Fibroblast of villous mesenchyme (primary cell): ENCODE data around the gene CASP7. TPM values are rescaled to one million over a fixed set of nuclear protein-coding genes. Genes with fewer than 3 reads are reported as not detected.
"Not testable (repeated sequence)": the region's sequence is repeated elsewhere in the genome, so short reads cannot be mapped to it uniquely, and the experiment has no call there.

Source experiments
- DNase-seq: peaks from one replicate; pipeline ENCODE4 v3.0.0-alpha.2; 2010; ENCODE audit warnings: low read depth
- H3K4me3 ChIP-seq: 2 replicates; pipeline ENCODE4 v1.5.1; 2011; ENCODE audit warnings: low read depth, mild to moderate bottlenecking, low read length
- total RNA-seq: library from RNA; depleted of rRNA; stranded (reverse); fragments of >200 nt; gene quantifications from 2 replicates; pipeline ENCODE4 v1.2.3, GENCODE V29; 2012
- TF ChIP-seq, protein P1 (sequence below): IDR thresholded peaks from 2 replicates; pipeline ENCODE4 v1.5.1; 2012; ENCODE audit warnings: low read depth, mild to moderate bottlenecking, low read length; ENCODE audit not compliant: insufficient read depth

Gene CASP7
- total RNA-seq, 1 donor: 35.4 TPM

DNA sequence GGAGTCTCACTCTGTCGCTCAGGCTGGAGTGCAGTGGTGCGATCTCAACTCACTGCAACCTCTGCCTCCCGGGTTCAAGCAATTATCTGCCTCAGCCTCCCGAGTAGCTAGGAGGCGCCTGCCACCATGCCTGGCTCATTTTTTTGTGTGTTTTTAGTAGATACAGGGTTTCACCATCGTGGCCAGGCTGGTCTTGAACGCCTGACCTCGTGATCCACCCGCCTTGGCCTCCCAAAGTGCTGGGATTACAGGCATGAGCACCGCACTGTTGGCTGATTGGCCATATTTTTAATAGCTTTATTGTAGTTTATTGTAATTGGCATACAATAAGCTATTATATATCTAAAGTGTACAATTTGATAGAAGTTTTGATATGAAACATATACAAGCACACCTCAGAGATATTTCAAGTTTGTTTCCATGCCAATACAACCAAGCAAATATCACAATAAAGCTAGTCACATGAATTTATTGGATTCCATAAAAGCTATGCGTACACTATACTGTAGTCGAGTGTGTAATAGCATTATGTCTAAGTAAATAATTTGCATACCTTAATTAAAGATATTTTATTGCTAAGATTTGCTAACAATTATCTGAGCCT is 77.3 kb downstream of the CASP7 start:
- TF ChIP-seq, protein P1, sequence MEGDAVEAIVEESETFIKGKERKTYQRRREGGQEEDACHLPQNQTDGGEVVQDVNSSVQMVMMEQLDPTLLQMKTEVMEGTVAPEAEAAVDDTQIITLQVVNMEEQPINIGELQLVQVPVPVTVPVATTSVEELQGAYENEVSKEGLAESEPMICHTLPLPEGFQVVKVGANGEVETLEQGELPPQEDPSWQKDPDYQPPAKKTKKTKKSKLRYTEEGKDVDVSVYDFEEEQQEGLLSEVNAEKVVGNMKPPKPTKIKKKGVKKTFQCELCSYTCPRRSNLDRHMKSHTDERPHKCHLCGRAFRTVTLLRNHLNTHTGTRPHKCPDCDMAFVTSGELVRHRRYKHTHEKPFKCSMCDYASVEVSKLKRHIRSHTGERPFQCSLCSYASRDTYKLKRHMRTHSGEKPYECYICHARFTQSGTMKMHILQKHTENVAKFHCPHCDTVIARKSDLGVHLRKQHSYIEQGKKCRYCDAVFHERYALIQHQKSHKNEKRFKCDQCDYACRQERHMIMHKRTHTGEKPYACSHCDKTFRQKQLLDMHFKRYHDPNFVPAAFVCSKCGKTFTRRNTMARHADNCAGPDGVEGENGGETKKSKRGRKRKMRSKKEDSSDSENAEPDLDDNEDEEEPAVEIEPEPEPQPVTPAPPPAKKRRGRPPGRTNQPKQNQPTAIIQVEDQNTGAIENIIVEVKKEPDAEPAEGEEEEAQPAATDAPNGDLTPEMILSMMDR: no peak
- DNase-seq: no peak
- H3K4me3 ChIP-seq: no peak overlapping the region

- no peak for DNase-seq
- TF ChIP-seq, protein P1: no peak
- H3K4me3 ChIP-seq: no peak overlapping the region
These were observed 82.4 kb downstream of the CASP7 start for GRCh38 chr10:113762083-113762482.

GRCh38 chr10:113764582-113764981 is 84.9 kb downstream of the CASP7 start:
- no peak overlapping the region for H3K4me3 ChIP-seq
- DNase-seq: no peak
- TF ChIP-seq, protein P1: no peak

- TF ChIP-seq, protein P1: no peak
- H3K4me3 ChIP-seq: no peak overlapping the region
These were observed 86.2 kb downstream of the CASP7 start for GRCh38 chr10:113765910-113766309.

DNA sequence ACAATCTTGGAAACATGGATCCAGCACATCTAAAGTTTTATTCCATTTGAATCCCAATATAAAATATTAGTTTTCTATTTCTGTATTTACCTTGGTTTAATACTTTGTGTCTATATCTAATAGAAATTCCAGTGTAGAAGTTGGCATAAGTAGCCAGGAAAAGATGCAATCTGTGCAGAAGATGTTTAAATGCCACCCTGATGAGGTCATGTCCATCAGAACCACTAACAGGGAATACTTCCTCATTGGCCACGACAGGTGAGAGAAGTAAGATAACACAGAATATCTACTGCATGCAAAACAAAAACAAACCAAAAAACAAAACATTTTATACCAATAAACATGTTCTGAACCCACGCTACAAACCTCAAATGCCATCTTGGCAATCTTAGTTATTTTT is 87.5 kb downstream of the CASP7 start:
- TF ChIP-seq, protein P1: no peak
- DNase-seq: no peak
- no peak overlapping the region for H3K4me3 ChIP-seq

More at GRCh38 chr10:113765910-113766309, 86.2 kb downstream of the CASP7 start:
- no peak for DNase-seq

GRCh38 chr10:113770346-113770745 is 90.6 kb downstream of the CASP7 start:
- TF ChIP-seq, protein P1: no peak
- DNase-seq: no peak

DNA sequence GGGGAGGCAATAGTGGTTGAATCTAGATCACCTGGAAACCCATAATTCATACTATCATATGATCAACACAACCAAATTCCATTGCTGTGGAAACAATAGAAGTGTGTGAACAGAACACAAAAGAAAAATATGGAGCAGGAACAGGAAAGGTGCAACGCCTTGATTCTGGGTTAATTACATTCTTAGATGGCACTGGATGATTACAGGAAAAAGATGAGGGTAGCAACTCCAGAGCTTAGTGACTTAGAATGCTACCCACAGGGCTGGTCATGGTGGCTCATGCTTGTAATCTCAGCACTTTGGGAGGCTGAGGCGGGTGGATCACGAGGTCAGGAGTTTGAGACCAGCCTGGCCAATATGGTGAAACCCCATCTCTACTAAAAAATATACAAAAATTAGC is 91.4 kb downstream of the CASP7 start:
- DNase-seq: not testable (repeated sequence)

More at GRCh38 chr10:113770346-113770745, 90.6 kb downstream of the CASP7 start:
- no peak overlapping the region for H3K4me3 ChIP-seq

More for the DNA sequence above, 91.4 kb downstream of the CASP7 start:
- not testable (repeated sequence) for H3K4me3 ChIP-seq
